GM19025 (cell line): ENCODE measurements around the gene CFAP119.

Experiments
- ATAC-seq: cut with Tn5 transposase; IDR thresholded peaks from one replicate; pipeline ENCODE4 v1.9.1; 2021; ENCODE audit warnings: mild to moderate bottlenecking, low read depth, moderate library complexity; ENCODE audit not compliant: unreplicated experiment

Gene CFAP119

DNA sequence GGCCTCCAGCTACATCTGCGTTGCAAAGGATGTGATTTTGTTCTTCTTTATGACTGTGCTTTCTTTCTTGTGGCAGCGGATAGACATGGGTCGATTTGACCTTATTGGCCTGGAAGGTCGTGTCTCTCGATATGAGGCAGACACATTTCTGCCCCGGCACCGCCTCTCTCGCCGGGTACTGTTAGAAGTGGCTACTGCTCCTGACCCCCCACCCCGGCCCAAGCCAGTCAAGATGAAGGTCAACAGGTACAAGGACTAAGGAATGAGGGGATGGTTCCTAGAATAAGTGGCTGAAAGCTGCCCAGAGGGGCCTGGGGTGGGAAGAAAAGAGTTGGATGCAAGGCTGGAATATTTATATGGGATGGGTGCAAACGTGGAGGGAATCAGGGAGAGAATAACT, 41.8 kb downstream of the CFAP119 start:
- no peak for ATAC-seq

DNA sequence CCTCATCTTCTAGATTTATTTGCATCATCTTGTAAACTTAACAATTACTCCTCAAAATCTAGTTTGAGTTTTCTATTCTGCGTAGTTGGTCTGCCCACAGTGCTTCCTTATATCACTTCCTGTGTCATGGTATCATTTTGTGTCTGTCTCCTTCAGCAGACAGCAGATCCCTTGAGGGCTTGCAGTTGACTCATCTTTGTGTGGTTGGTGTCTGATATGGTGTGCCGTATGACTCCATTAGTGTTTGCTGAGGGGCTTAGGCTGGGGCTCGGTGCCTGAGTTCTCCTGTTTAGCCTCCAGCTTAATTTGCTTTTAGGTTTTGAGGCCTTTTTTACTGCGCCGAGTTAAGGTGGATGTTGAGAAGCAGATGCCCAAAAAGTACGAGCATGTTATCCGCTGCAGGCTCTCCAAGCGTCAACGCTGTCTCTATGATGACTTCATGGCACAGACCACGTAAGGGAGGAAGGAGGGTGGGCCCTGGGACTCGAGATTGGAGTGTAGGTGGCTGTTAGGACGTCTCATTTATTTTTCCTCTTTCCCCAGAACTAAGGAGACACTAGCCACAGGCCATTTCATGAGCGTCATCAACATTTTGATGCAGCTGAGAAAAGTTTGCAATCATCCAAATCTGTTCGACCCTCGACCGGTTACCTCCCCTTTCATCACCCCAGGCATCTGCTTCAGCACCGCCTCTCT, 46.0 kb downstream of the CFAP119 start:
- no peak for ATAC-seq

DNA sequence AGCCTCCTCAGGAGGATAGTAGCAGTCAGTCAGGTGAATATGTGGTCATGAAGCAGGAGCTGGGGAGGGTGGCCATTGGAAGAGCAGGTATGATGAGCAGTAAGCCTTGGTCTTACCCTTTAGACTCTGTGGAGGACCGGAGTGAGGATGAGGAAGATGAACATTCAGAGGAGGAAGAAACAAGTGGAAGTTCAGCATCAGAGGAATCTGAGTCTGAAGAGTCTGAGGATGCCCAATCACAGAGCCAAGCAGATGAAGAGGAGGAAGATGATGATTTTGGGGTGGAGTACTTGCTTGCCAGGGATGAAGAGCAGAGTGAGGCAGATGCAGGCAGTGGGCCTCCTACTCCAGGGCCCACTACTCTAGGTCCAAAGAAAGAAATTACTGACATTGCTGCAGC, 50.1 kb downstream of the CFAP119 start:
- ATAC-seq, result no peak

DNA sequence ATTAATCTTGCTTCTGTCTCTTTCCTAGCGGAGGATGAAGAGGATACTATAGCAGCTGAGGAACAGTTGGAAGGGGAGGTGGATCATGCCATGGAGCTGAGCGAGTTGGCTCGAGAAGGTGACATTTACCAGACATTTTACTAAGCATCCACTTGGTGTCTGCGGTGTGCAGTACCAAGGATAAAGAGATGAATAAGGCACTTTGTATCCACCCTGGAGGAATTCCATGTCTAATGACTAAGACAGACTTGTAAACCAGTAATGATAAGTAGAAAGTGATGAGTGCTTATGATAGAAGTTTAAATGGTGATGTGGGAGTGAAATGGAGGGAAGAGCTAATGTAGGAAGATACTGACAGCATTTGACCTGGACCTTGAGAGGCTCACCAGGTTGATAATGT, 50.9 kb downstream of the CFAP119 start:
- no peak for ATAC-seq
